Neural cell (in vitro differentiated cells): ENCODE measurements around the gene MUSTN1.

Experiments
- EZH2 ChIP-seq: fragments of 200-600, 300-800 bp; shearing (Covaris generic), sonication (generic); IDR thresholded peaks from 2 replicates; pipeline ENCODE4 v1.6.1; 2014; ENCODE audit warnings: antibody characterized with exemption, low read length, borderline replicate concordance, mild to moderate bottlenecking; ENCODE audit not compliant: insufficient read depth, poor library complexity, severe bottlenecking
- TF ChIP-seq, protein P1 (sequence below): fragments of 450-650 bp; IDR thresholded peaks from 2 replicates; pipeline ENCODE4 v1.5.1; 2014; ENCODE audit warnings: antibody characterized with exemption, mild to moderate bottlenecking, moderate library complexity; ENCODE audit not compliant: poor library complexity, severe bottlenecking

DNA sequence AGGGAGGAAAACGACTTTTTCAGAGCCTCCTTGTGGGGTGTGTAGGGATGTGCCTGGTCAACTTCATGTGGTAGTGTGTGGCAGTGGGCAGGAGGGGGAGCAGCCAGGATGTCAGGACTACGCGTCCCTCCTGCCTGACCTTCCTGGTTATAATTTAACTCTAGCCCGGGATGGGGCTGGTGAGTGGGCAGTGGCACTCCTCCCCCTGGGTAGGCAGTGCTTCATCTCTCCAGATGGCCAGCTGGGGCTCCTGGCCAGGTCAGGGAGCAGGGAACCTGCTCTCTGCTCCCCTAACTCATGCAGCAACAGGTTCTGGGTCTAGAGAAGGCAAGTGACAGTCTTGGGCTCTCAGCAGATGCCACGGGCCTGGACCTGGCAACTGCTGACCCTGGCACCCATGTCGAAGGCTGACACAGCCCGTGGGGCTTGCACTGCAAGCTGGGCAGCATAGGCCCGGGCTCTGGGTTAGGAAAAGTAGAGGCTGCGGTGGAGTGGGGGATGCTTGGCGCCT is 6.9 kb downstream of the MUSTN1 start:
- TF ChIP-seq, protein P1, sequence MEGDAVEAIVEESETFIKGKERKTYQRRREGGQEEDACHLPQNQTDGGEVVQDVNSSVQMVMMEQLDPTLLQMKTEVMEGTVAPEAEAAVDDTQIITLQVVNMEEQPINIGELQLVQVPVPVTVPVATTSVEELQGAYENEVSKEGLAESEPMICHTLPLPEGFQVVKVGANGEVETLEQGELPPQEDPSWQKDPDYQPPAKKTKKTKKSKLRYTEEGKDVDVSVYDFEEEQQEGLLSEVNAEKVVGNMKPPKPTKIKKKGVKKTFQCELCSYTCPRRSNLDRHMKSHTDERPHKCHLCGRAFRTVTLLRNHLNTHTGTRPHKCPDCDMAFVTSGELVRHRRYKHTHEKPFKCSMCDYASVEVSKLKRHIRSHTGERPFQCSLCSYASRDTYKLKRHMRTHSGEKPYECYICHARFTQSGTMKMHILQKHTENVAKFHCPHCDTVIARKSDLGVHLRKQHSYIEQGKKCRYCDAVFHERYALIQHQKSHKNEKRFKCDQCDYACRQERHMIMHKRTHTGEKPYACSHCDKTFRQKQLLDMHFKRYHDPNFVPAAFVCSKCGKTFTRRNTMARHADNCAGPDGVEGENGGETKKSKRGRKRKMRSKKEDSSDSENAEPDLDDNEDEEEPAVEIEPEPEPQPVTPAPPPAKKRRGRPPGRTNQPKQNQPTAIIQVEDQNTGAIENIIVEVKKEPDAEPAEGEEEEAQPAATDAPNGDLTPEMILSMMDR, result no peak
- TF ChIP-seq EZH2, result no peak
